ENCODE data around the gene ARNT2.

The ARNT2 gene

GRCh38 chr15:80444680-80445251 lies 40.6 kb downstream of the ARNT2 start:
- no peak for DNase-seq

GRCh38 chr15:80445300-80446041 lies 41.3 kb downstream of the ARNT2 start:
- no peak for DNase-seq

GRCh38 chr15:80447077-80447476 lies 42.9 kb downstream of the ARNT2 start:
- DNase-seq, result no peak

GRCh38 chr15:80449825-80450224 lies 45.6 kb downstream of the ARNT2 start:
- no peak for DNase-seq

DNA sequence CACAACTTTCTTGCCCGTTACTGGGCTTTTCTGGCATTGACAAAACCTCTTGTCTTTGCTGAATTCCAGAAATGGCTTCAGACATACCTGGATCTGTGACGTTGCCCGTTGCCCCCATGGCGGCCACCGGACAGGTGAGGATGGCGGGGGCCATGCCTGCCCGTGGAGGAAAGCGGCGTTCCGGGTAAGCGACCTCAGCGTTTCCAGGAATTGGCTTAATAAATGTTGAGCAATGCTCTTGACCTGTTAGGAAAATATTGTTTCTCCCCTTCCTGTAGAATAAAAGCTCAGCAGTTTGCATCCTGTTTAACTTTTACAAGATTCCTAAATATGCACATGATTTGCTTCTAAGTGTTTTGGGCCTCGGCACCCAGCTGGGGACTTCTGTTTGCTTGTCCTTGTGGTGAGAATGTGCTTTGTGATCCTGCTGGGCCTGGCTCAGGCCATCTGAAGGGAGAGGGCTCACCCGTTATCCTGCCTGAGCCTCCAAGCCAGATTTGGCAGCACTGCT lies 46.7 kb downstream of the ARNT2 start:
- no peak for DNase-seq

DNA sequence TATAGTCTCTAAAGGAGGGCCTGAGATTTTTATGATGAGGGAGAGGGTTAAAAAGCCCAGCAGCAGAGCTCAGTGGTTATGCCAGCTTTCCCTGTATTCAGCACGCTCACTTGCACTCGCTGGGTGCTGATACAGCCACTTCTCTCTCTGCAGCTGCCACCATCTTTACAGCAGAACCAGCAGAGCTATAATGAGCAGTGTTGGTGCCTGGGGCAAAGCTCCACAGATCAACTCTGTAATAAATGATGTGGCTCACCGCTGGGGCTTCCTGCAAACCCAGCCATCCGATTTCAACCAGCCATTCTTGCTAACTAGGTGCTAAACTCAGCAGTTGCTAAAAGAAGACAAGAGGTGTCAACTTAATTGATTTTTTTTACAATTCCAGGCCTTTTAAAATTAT lies 48.0 kb downstream of the ARNT2 start:
- DNase-seq, result no peak

GRCh38 chr15:80455051-80455648 lies 51.0 kb downstream of the ARNT2 start:
- no peak for DNase-seq

DNA sequence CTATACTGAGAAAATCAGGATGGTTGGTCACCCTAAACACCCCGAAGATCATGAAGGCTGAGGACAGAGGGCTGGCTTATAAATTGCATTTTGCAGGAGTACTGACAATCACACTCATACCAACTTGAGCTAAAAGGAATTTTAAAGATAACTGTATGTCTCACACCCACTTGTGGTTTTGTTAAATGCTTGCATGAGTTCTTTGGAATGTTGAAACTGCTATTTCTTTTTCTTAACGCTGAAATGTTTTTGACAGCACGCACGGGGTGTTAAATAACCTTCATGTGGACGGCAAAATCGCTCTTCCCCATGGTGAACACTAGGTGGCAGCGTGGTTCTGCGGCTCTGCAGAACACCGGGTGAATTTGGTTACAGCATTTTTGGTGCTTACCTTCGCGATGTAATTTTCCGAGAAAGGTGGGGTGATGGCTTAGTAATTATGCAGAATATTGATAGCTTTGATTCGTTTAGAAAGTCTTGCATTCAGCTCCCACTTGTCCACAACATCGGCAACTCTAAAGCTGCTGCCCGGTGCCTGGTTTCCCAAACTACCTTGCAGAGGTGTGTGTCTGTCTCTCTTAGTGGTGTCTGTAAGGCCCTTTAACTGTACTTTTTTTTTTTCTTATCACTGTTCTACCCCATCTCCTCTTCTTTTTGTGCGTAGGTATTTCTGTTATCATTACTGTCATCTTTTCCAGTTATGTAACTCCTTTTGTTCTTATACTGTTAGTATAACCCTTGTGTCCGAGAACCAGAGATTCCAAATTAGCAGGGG lies 51.7 kb downstream of the ARNT2 start:
- peak; percentile 39 to 44 for DNase-seq

DNA sequence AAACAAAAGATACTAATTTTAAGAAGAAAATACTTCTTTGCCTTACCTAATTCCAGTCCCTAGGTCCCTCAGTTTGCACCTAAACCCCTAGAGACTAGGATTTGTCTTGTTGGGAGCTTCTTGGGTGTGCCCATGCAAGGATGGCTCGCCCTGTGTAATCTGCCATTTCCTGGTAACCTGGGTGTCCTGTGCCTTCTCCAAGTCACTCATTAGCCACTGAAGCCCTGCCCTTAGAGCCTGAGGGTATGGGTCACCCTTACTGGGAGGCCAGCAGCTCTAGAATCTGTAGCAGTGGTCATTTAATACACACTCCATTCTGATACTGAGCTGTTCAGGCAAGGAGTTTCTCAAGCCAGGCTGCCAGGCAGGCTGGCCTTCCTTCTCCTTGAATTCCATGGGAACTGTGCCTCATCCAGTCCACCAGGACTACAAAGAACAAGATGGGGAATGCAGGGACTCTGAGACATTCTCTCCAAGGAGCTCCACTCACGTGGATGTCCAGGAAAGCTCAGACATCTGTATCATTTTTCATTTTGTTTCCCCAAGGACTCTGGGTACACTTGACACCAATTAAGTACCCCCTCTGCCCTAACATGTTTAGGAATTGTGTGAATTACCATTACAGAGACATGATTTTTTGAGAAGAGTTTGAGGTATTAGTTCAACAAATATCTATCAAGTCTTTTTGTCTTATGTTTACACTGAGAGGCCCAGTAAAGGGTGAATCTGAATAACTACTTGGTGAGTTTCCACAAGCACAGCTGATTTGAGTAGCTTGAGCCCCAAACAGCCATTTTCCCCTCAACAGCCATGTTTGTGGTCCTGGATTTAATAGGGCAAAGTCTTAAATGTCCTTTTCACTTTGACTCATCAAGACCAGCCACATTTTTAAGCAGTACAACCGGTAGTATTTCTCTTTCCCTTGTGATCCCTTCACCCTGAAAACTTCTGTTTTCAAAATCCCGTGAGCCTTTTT lies 52.6 kb downstream of the ARNT2 start:
- no peak for DNase-seq

DNA sequence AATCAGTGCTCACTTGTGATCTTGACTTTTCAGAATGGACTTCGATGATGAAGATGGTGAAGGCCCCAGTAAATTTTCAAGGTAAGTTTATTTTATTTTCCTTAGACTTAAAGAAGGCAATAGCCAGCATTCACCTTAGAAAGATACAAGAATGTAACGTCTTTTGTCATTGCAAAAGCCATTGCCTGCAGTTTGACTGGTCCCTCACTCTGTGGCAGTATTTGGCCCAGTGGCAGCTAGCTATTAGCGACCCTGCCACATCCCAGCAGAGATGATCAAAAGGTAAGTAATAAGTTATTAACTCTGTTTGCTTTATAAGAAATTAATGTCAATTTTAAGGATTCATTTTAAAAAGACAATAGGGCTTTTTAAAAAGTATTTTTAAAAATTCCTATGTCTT lies 53.7 kb downstream of the ARNT2 start:
- DNase-seq, result no peak

DNA sequence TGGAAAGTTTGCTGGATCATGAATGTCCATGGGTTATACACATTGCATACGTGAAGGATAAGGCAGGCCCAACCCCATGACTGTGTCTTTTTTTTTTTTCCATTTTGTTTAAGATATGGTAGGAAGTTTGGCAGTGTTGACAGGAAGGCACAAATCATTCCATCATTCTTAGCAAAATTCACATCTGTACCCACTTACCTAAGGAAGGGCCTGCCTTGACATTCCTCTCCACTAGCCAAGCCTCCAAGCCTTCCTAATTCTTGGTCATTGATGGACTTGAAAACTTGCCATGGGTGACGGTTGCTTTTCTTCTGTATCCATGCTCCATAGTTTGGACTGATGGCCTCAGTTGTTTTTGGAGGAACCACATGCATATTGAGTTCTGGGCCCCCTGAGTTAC lies 54.4 kb downstream of the ARNT2 start:
- no peak for DNase-seq

DNA sequence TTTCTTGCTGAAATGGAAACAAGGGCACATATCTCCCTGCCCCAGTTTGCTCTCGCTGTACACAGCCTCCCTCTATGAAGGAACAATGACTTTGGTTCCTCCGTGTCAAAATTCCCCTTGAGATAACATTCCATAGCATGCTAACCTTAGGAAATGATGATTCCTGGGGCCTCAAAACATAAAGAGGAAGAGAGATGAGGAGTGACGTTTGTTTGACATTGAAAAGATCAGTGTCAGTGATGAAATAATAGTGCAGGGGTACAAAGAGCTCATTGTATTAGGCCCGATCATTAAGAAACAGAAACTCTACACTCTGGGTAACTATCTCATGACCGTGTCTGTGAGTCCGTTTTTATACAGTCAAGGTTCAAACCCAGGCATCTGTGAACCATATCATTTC lies 55.2 kb downstream of the ARNT2 start:
- no peak for DNase-seq

DNA sequence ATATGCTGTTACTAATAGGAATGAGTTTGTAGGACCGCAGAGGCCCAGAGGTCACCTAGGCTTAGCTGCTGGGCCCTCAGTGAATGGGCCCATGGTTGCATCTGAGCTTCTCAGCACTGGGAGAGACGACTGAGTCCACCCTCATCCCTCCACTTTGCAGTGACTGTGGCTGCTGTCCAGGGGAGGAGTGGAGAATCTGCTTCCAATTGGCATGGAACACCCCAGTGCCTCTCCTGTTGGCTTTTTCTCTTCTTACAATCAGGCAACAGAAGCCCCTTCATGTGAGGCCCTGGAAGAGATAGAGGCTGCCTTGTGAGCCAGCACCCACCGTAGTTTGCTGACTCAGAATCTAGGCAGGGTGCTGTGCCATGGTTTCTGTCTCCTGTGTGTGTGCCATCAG lies 55.6 kb downstream of the ARNT2 start:
- no peak for DNase-seq

- no peak for DNase-seq
These were observed 57.3 kb downstream of the ARNT2 start for GRCh38 chr15:80461356-80462095.

- no peak for DNase-seq
These were observed 57.9 kb downstream of the ARNT2 start for GRCh38 chr15:80462111-80462510.

- DNase-seq, result no peak
These were observed 58.8 kb downstream of the ARNT2 start for GRCh38 chr15:80462836-80463512.

DNA sequence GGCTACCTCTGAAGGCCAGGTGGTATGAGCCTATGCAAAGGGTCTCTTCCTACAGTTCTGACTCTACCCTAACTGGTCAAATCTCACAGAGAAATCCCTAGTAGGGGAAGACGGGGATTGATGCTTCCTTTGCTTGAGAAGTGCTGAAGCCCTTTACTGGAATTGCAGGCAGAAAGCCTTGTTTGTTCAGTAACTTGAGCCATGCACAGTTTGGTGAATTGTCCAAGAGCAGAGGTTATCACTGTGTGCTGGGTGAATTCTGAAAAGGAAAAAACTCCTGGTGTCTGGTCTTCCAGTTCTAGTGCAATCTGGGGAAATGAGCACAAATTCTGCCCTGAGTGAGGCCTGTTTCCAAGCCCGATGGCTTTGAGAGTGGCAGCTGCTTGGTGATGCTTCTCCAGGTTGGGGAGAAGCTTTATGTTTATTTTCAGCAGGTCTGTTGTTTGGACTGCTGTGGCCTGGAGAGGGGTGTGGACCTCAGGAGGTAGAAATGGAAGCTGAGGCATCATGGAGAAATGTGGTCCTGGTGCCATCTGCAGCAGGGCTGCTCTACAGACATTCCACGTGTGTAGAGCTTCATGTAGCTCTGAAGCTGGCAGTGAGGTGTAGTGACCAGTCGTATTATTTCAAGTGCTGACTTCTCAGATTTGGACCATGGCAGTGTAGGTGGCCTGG lies 60.9 kb downstream of the ARNT2 start:
- no peak for DNase-seq

- no peak for DNase-seq
These were observed 61.4 kb downstream of the ARNT2 start for GRCh38 chr15:80465626-80466005.

- DNase-seq, result no peak
These were observed 62.4 kb downstream of the ARNT2 start for GRCh38 chr15:80466543-80466942.

- DNase-seq, result no peak
These were observed 63.1 kb downstream of the ARNT2 start for GRCh38 chr15:80467311-80467714.

Data from AML-193 (cell line).